Endothelial cell of umbilical vein (primary cell): ENCODE results near the gene VAC14.

Source experiments
- EZH2 ChIP-seq: IDR thresholded peaks from 2 replicates; pipeline ENCODE4 v1.6.1; 2012; ENCODE audit warnings: borderline replicate concordance, low read depth, mild to moderate bottlenecking, moderate library complexity, low read length, inconsistent platforms; ENCODE audit not compliant: severe bottlenecking
- FOS ChIP-seq: IDR thresholded peaks from 2 replicates; pipeline ENCODE4 v1.6.1; 2011; ENCODE audit warnings: mild to moderate bottlenecking, low read length, moderate library complexity, borderline replicate concordance; ENCODE audit not compliant: insufficient read depth
- POLR2AphosphoS5 ChIP-seq: IDR thresholded peaks from 2 replicates; pipeline ENCODE4 v1.6.1; 2012; ENCODE audit warnings: low read depth, mild to moderate bottlenecking, control low read depth, low read length, moderate library complexity; ENCODE audit not compliant: insufficient read depth
- TF ChIP-seq, protein P1 (sequence below), 2 donors: IDR thresholded peaks; 1 replicate in 1 of 2; 2 replicates in 1 of 2; pipeline ENCODE4 v1.5.1; 2011; ENCODE audit warnings: low read length in 2 of 2, mild to moderate bottlenecking in 2 of 2, moderate library complexity in 2 of 2, control low read depth in 1 of 2, inconsistent platforms in 1 of 2, low read depth in 1 of 2; ENCODE audit not compliant: insufficient read depth in 1 of 2; ENCODE audit errors: extremely low read depth in 1 of 2
- TF ChIP-seq, protein P2 (sequence below): IDR thresholded peaks from 2 replicates; pipeline ENCODE4 v1.6.1; 2011; ENCODE audit not compliant: insufficient read depth, insufficient read length

DNA sequence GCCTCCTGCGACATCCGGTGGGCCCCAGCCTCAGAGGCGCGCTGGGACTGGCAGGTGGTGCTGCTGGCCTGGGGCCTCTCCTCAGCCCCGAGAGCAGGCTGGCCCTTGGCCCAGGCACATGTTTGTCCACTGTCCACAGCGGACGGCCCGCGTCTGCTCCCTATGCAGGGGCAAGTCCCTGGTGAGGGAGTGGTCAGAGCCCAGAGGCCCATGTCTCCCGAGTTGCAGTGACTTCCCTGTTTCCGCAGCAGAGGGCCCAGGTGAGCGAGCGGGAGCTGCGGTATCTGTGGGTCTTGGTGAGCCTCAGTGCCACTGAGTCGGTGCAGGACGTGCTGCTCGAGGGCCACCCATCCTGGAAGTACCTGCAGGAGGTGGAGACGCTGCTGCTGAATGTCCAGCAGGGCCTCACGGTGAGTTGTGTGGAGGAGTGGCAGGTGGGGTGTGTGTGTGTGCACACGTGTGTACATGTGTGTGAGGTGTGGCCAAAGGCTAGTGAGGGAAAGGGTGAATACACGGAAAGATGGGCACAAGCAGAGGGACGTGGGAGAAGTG is 144.2 kb downstream of the VAC14 start:
- TF ChIP-seq, protein P1, sequence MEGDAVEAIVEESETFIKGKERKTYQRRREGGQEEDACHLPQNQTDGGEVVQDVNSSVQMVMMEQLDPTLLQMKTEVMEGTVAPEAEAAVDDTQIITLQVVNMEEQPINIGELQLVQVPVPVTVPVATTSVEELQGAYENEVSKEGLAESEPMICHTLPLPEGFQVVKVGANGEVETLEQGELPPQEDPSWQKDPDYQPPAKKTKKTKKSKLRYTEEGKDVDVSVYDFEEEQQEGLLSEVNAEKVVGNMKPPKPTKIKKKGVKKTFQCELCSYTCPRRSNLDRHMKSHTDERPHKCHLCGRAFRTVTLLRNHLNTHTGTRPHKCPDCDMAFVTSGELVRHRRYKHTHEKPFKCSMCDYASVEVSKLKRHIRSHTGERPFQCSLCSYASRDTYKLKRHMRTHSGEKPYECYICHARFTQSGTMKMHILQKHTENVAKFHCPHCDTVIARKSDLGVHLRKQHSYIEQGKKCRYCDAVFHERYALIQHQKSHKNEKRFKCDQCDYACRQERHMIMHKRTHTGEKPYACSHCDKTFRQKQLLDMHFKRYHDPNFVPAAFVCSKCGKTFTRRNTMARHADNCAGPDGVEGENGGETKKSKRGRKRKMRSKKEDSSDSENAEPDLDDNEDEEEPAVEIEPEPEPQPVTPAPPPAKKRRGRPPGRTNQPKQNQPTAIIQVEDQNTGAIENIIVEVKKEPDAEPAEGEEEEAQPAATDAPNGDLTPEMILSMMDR (IDR thresholded peaks at IDR 0.05; ENCODE audit: extremely low read depth in 1 of 2, insufficient read depth in 1 of 2, low read depth in 1 of 2, low read length in 2 of 2): no peak
- no peak for TF ChIP-seq EZH2
- no peak for TF ChIP-seq POLR2AphosphoS5
- TF ChIP-seq, protein P2, sequence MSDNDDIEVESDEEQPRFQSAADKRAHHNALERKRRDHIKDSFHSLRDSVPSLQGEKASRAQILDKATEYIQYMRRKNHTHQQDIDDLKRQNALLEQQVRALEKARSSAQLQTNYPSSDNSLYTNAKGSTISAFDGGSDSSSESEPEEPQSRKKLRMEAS: no peak
- no peak for TF ChIP-seq FOS
